A549 (cell line): ENCODE measurements around the gene NUB1. TPM values are rescaled to one million over a fixed set of nuclear protein-coding genes. Genes with fewer than 3 reads are reported as not detected.

Experiments
- ATAC-seq, 2 experiments: fragments of 200-7000 bp in 1 of 2; fragments of >200 bp in 1 of 2; cut with Nextera tagmentation in 1 of 2; cut with Tn5 transposase in 1 of 2; 3 replicates each; pipeline versions ENCODE4 v1.8.0 to v1.9.1; 2018 to 2020; ENCODE audit warnings: mild to moderate bottlenecking in 1 of 2, moderate library complexity in 1 of 2
- CTCF ChIA-PET: fragments of 300-600 bp; sonication (Branson Sonifier 250); formaldehyde crosslinking; extraction: SDS; loops from one replicate; lab custom pipeline; 2021; ENCODE audit warnings: antibody characterized with exemption, inconsistent platforms; lab: Yijun Ruan, JAX
- POLR2A ChIA-PET: fragments of 350-600 bp; formaldehyde crosslinking; extraction: SDS; loops from one replicate; lab custom pipeline; 2021; ENCODE audit warnings: antibody characterized with exemption, inconsistent platforms; lab: Yijun Ruan, JAX
- DNase-seq, 2 experiments: peaks; one replicate each; pipeline versions ENCODE4 v3.0.0 to v3.0.0-alpha.2; 2011 to 2016; ENCODE audit warnings: low read depth in 1 of 2, low spot score in 1 of 2
- FAIRE-seq: peaks from 2 replicates; lab custom pipeline; 2011; peaks lifted over from hg19 to GRCh38; lab: Jason Lieb, UNC
- H3K27ac ChIP-seq, 2 experiments: fragments of >200 bp; sonication (Bioruptor Twin); formaldehyde crosslinking; 3 replicates each; pipeline ENCODE4 v1.5.1; 2016 to 2017
- H3K4me1 ChIP-seq: fragments of >200 bp; sonication (Bioruptor Twin); formaldehyde crosslinking; 3 replicates; pipeline ENCODE4 v1.6.1; 2016
- H3K4me2 ChIP-seq: fragments of >200 bp; sonication (Bioruptor Twin); formaldehyde crosslinking; 3 replicates; pipeline ENCODE4 v1.6.1; 2016
- H3K4me3 ChIP-seq: fragments of >200 bp; sonication (Bioruptor Twin); formaldehyde crosslinking; 3 replicates; pipeline ENCODE4 v1.5.1; 2016
- H3K9me3 ChIP-seq: fragments of >200 bp; sonication (Bioruptor Twin); formaldehyde crosslinking; 3 replicates; pipeline ENCODE4 v1.6.1; 2016
- CEBPB ChIP-seq, 2 experiments: fragments of >200 bp in 1 of 2; sonication (Bioruptor Twin) in 1 of 2; formaldehyde crosslinking in 1 of 2; IDR thresholded peaks; 2 replicates each; pipeline ENCODE4 v1.6.1; 2012 to 2016
- CHD4 ChIP-seq: fragments of 200-600 bp; sonication (generic); IDR thresholded peaks from 2 replicates; pipeline ENCODE4 v1.6.1; 2016; ENCODE audit warnings: antibody characterized with exemption, mild to moderate bottlenecking, borderline replicate concordance
- EHMT2 ChIP-seq: fragments of 200-600 bp; sonication (generic); IDR thresholded peaks from 2 replicates; pipeline ENCODE4 v1.6.1; 2016; ENCODE audit warnings: antibody characterized with exemption, low read depth, mild to moderate bottlenecking, moderate library complexity
- EP300 ChIP-seq, 2 experiments: fragments of >200 bp; sonication (Bioruptor Twin); formaldehyde crosslinking; IDR thresholded peaks; 2 replicates in 1 of 2; 3 replicates in 1 of 2; pipeline ENCODE4 v1.6.1; 2016 to 2017
- HDAC2 ChIP-seq: fragments of 200-600 bp; sonication (generic); IDR thresholded peaks from 2 replicates; pipeline ENCODE4 v1.6.1; 2016
- HOXA7 ChIP-seq: fragments of 250-450 bp; sonication (Bioruptor Pico); IDR thresholded peaks from 2 replicates; pipeline ENCODE4 v1.5.0; 2020; ENCODE audit warnings: mild to moderate bottlenecking, moderate library complexity
- JUNB ChIP-seq: fragments of >200 bp; sonication (Bioruptor Twin); formaldehyde crosslinking; IDR thresholded peaks from 2 replicates; pipeline ENCODE4 v1.6.1; 2016
- KDM1A ChIP-seq: fragments of 200-600 bp; sonication (generic); IDR thresholded peaks from 2 replicates; pipeline ENCODE4 v1.6.1; 2016; ENCODE audit warnings: low read depth, mild to moderate bottlenecking
- MYC ChIP-seq: IDR thresholded peaks from 2 replicates; pipeline ENCODE4 v1.6.1; 2012; ENCODE audit warnings: mild to moderate bottlenecking, inconsistent platforms, low read length, improper control_type of control experiment, borderline replicate concordance
- NPAS2 ChIP-seq: fragments of 250-450 bp; sonication (Bioruptor Pico); IDR thresholded peaks from 2 replicates; pipeline ENCODE4 v1.8.0; 2022; ENCODE audit warnings: mild to moderate bottlenecking, moderate library complexity, borderline replicate concordance
- POLR2A ChIP-seq: IDR thresholded peaks from 2 replicates; pipeline ENCODE4 v1.6.1; 2012; ENCODE audit warnings: mild to moderate bottlenecking, low read length
- RAD21 ChIP-seq, 2 experiments: fragments of >200 bp in 1 of 2; sonication (Bioruptor Twin) in 1 of 2; formaldehyde crosslinking in 1 of 2; IDR thresholded peaks in 1 of 2; conservative IDR thresholded peaks in 1 of 2; 2 replicates in 1 of 2; 3 replicates in 1 of 2; pipeline ENCODE4 v1.6.1; 2012 to 2018; ENCODE audit warnings: inconsistent platforms in 1 of 2
- RARB ChIP-seq: fragments of 250-450 bp; sonication (Bioruptor Pico); IDR thresholded peaks from 2 replicates; pipeline ENCODE4 v1.8.0; 2021; ENCODE audit warnings: mild to moderate bottlenecking, moderate library complexity
- SMC3 ChIP-seq: fragments of >200 bp; sonication (Bioruptor Twin); formaldehyde crosslinking; IDR thresholded peaks from 3 replicates; pipeline ENCODE4 v1.6.1; 2018; ENCODE audit warnings: inconsistent platforms
- TFCP2L1 ChIP-seq: fragments of 250-450 bp; sonication (Bioruptor Pico); IDR thresholded peaks from 2 replicates; pipeline ENCODE4 v1.5.0; 2021; ENCODE audit warnings: mild to moderate bottlenecking
- ZFP36 ChIP-seq: fragments of 450-650 bp; IDR thresholded peaks from 2 replicates; pipeline ENCODE4 v1.6.1; 2014; ENCODE audit warnings: borderline replicate concordance; ENCODE audit not compliant: partially characterized antibody
- ZNF302 ChIP-seq: fragments of 250-450 bp; sonication (Bioruptor Pico); IDR thresholded peaks from 2 replicates; pipeline ENCODE4 v1.9.0; 2021; ENCODE audit warnings: inconsistent platforms, mild to moderate bottlenecking, moderate library complexity
- WGBS: methylation state at CpG from one replicate; pipeline ENCODE4 v1.1.6; 2017; ENCODE audit errors: missing lambda C conversion rate; 5-methylcytosine and 5-hydroxymethylcytosine counted together
- polyA plus RNA-seq, 4 experiments: library from polyadenylated mRNA; depleted of rRNA in 3 of 4; stranded (reverse); fragments of >200 nt; fragmentation: RNase III in 1 of 4; extraction: RNeasy Plus Mini Kit Qiagen cat#74134 plus additional on column Dnase treatment in 1 of 4; gene quantifications; 2 replicates in 3 of 4; 3 replicates in 1 of 4; pipeline ENCODE4 v1.2.3, GENCODE V29; 2011 to 2017
- TF ChIP-seq, protein P1 (sequence below): fragments of 200-600 bp; sonication (generic); IDR thresholded peaks from 2 replicates; pipeline ENCODE4 v1.6.1; 2016; ENCODE audit warnings: antibody characterized with exemption, mild to moderate bottlenecking, moderate library complexity
- TF ChIP-seq, protein P2 (sequence below): IDR thresholded peaks from 2 replicates; pipeline ENCODE4 v1.6.1; 2012
- TF ChIP-seq, protein P3 (sequence below): fragments of 450-650 bp; IDR thresholded peaks from 2 replicates; pipeline ENCODE4 v1.6.1; 2014; ENCODE audit warnings: antibody characterized with exemption
- TF ChIP-seq, protein P4 (sequence below): fragments of >200 bp; sonication (Bioruptor Twin); formaldehyde crosslinking; IDR thresholded peaks from 3 replicates; pipeline ENCODE4 v1.6.1; 2016
- TF ChIP-seq, protein P5 (sequence below): fragments of >200 bp; sonication (Bioruptor Twin); formaldehyde crosslinking; IDR thresholded peaks from 3 replicates; pipeline ENCODE4 v1.5.1; 2016

NUB1 gene
- polyA plus RNA-seq, 2 of the 4 experiments (the other 2 are of a cell fraction), result 45.0 to 105 TPM

DNA sequence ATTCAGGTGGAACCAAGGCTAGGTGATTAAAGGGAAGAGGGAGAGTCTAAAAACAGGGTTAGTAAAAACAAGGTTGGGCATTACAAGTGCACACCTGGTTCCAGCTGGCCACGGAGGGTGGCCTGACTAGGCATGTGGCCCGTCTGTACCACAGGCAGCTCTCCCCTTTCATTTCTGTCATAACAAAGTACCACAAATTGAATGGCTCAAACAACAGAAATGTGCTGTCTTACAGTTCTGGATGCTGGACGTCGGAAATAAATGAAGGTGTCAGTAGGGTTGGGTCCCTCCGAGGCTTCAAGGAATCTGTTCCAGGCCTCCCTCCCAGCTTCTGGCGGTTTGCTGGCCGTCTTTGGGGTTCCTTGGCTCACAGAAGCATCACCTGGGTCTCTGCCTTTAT, 81.6 kb downstream of the NUB1 start:
- no peak overlapping the region for H3K4me3 ChIP-seq
- DNase-seq, result no peak
- H3K4me2 ChIP-seq, result no peak overlapping the region
- FAIRE-seq, result no peak
- peak overlapping the region in 1 of 2 experiments; percentile 11; a peak in 1 of 6 replicates for H3K27ac ChIP-seq
- WGBS, result 57% methylated on average over 7 of the region's 7 CpGs
- TF ChIP-seq CEBPB (IDR thresholded peaks at IDR 0.05) (no peak), RAD21 (conservative IDR thresholded peaks at IDR 0.05 in 1 of 2, IDR thresholded peaks at IDR 0.05 in 1 of 2) (no peak), KDM1A (no peak)
- CTCF ChIA-PET, result interaction anchor here (0.9 to 2.8 kb wide), 4 partner anchors 24 to 56 kb away, joined by 3 to 22 read pairs (median 4); no protein-coding TSS in a partner anchor
- no peak for ATAC-seq
- peaks cover 33% of the 10 kb centered on the region for H3K4me1 ChIP-seq
- POLR2A ChIA-PET, result no interaction called here
- peaks cover 34% of the 10 kb centered on the region for H3K9me3 ChIP-seq

DNA sequence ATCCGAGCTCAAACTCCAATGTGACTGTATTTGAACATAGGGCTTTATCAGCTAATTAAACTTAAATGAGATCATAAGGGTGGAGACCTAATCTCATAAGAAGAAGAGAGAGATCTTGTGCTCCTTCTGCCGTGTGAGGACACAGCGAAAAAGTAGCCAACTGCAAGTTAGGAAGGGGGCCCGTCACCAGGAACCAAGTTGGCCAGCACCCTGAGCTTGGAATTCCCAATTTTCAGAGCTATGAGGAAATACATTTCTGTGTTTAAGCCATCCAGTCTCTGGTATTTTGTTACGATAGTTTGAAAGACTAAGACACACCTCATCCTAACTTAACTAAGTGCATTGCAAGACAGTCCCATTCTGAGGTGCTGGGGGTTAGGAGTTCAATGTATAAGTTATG, 82.3 kb downstream of the NUB1 start:
- H3K27ac ChIP-seq, result peak overlapping the region in 1 of 2 experiments; percentile 85; a peak in 4 of 6 replicates
- ATAC-seq, result no peak
- no peak overlapping the region for H3K4me3 ChIP-seq
- 89% methylated on average over 5 of the region's 5 CpGs for WGBS
- DNase-seq, result no peak
- H3K4me2 ChIP-seq, result no peak overlapping the region
- no peak for FAIRE-seq
- peaks cover 30% of the 10 kb centered on the region for H3K9me3 ChIP-seq
- H3K4me1 ChIP-seq, result peaks cover 40% of the 10 kb centered on the region
- CTCF ChIA-PET, result interaction anchor here (2.8 kb wide), 1 partner anchor 24 kb away, joined by 22 read pairs; no protein-coding TSS in a partner anchor
- TF ChIP-seq, protein P1, sequence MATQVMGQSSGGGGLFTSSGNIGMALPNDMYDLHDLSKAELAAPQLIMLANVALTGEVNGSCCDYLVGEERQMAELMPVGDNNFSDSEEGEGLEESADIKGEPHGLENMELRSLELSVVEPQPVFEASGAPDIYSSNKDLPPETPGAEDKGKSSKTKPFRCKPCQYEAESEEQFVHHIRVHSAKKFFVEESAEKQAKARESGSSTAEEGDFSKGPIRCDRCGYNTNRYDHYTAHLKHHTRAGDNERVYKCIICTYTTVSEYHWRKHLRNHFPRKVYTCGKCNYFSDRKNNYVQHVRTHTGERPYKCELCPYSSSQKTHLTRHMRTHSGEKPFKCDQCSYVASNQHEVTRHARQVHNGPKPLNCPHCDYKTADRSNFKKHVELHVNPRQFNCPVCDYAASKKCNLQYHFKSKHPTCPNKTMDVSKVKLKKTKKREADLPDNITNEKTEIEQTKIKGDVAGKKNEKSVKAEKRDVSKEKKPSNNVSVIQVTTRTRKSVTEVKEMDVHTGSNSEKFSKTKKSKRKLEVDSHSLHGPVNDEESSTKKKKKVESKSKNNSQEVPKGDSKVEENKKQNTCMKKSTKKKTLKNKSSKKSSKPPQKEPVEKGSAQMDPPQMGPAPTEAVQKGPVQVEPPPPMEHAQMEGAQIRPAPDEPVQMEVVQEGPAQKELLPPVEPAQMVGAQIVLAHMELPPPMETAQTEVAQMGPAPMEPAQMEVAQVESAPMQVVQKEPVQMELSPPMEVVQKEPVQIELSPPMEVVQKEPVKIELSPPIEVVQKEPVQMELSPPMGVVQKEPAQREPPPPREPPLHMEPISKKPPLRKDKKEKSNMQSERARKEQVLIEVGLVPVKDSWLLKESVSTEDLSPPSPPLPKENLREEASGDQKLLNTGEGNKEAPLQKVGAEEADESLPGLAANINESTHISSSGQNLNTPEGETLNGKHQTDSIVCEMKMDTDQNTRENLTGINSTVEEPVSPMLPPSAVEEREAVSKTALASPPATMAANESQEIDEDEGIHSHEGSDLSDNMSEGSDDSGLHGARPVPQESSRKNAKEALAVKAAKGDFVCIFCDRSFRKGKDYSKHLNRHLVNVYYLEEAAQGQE, result no peak
- TF ChIP-seq POLR2A (no peak), JUNB (no peak), HDAC2 (no peak), RARB (no peak), ZFP36 (no peak), TFCP2L1 (CRISPR knock-in tag) (no peak), SMC3 (no peak), EHMT2 (no peak), EP300 (IDR thresholded peaks at IDR 0.05) (no peak), NPAS2 (CRISPR knock-in tag) (no peak)
- TF ChIP-seq, protein P2, sequence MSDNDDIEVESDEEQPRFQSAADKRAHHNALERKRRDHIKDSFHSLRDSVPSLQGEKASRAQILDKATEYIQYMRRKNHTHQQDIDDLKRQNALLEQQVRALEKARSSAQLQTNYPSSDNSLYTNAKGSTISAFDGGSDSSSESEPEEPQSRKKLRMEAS, result no peak
- TF ChIP-seq, protein P3, sequence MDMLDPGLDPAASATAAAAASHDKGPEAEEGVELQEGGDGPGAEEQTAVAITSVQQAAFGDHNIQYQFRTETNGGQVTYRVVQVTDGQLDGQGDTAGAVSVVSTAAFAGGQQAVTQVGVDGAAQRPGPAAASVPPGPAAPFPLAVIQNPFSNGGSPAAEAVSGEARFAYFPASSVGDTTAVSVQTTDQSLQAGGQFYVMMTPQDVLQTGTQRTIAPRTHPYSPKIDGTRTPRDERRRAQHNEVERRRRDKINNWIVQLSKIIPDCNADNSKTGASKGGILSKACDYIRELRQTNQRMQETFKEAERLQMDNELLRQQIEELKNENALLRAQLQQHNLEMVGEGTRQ, result no peak
- TF ChIP-seq, all 56 proteins: peak for 0
- POLR2A ChIA-PET, result no interaction called here

DNA sequence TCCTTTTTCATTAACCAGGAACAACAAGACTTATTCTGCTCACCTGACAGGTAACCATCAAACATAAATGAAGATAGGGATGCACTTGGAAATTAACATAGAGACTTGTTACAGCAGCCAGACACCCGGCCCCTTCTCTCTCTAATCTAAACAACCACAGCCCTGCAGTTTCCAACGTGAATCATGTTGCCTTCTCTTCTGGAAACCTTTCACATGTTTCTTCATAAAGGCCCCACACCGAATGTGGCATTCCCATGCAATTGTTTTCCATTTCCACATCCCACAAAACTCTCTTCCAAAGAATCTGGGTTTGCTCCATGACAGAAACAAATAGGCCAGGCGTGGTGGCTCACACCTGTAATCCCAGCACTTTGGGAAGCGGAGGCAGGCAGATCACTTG, 83.2 kb downstream of the NUB1 start:
- peaks cover 49% of the 10 kb centered on the region for H3K4me1 ChIP-seq
- TF ChIP-seq, protein P2, result no peak
- TF ChIP-seq ZNF302 (CRISPR knock-in tag) (no peak), MYC (no peak), CHD4 (no peak), HOXA7 (CRISPR knock-in tag) (no peak)
- TF ChIP-seq, protein P4, sequence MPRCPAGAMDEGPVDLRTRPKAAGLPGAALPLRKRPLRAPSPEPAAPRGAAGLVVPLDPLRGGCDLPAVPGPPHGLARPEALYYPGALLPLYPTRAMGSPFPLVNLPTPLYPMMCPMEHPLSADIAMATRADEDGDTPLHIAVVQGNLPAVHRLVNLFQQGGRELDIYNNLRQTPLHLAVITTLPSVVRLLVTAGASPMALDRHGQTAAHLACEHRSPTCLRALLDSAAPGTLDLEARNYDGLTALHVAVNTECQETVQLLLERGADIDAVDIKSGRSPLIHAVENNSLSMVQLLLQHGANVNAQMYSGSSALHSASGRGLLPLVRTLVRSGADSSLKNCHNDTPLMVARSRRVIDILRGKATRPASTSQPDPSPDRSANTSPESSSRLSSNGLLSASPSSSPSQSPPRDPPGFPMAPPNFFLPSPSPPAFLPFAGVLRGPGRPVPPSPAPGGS, result no peak
- TF ChIP-seq, protein P5, sequence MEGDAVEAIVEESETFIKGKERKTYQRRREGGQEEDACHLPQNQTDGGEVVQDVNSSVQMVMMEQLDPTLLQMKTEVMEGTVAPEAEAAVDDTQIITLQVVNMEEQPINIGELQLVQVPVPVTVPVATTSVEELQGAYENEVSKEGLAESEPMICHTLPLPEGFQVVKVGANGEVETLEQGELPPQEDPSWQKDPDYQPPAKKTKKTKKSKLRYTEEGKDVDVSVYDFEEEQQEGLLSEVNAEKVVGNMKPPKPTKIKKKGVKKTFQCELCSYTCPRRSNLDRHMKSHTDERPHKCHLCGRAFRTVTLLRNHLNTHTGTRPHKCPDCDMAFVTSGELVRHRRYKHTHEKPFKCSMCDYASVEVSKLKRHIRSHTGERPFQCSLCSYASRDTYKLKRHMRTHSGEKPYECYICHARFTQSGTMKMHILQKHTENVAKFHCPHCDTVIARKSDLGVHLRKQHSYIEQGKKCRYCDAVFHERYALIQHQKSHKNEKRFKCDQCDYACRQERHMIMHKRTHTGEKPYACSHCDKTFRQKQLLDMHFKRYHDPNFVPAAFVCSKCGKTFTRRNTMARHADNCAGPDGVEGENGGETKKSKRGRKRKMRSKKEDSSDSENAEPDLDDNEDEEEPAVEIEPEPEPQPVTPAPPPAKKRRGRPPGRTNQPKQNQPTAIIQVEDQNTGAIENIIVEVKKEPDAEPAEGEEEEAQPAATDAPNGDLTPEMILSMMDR, result no peak
- no peak overlapping the region for H3K4me2 ChIP-seq
- 78% methylated on average over 5 of the region's 5 CpGs for WGBS
- FAIRE-seq, result no peak
- H3K4me3 ChIP-seq, result no peak overlapping the region
- no peak for ATAC-seq
- DNase-seq, result no peak
- ChIA-PET POLR2A (no interaction called here), CTCF (interaction anchor here (1.1 to 2.6 kb wide), 3 partner anchors 8 to 25 kb away, joined by 4 to 14 read pairs (median 6); no protein-coding TSS in a partner anchor)
- H3K9me3 ChIP-seq, result peaks cover 25% of the 10 kb centered on the region
- peak overlapping the region; percentile 81 to 85; a peak in 4 of 6 replicates for H3K27ac ChIP-seq
